ENCODE results near the gene MAN1C1.

MAN1C1 gene

GRCh38 chr1:25795211-25795610, 178.6 kb downstream of the MAN1C1 start:
- H3K27ac ChIP-seq: no peak overlapping the region
- H3K4me3 ChIP-seq (ENCODE audit: low read depth in 1 of 2, low read length in 1 of 2): no peak overlapping the region
- no peaks in the 10 kb centered on the region for H3K36me3 ChIP-seq
- no peaks in the 10 kb centered on the region for H3K9me3 ChIP-seq
- H3K4me1 ChIP-seq (ENCODE audit: control insufficient read depth in 1 of 2, insufficient read depth in 1 of 2, low read depth in 1 of 2, low read length in 1 of 2): peaks cover 3% of the 10 kb centered on the region in 2 experiments
- TF ChIP-seq CTCF (IDR thresholded peaks at IDR 0.05): no peak
- no peaks in the 10 kb centered on the region for H3K27me3 ChIP-seq

GRCh38 chr1:25795946-25796810, 179.6 kb downstream of the MAN1C1 start:
- peaks cover 10% of the 10 kb centered on the region in 2 experiments for H3K4me1 ChIP-seq (ENCODE audit: control insufficient read depth in 1 of 2, insufficient read depth in 1 of 2, low read depth in 1 of 2, low read length in 1 of 2)
- no peak overlapping the region for H3K27ac ChIP-seq

GRCh38 chr1:25796811-25797458, 180.3 kb downstream of the MAN1C1 start:
- H3K27me3 ChIP-seq: peaks cover 7% of the 10 kb centered on the region
- no peak overlapping the region for H3K27ac ChIP-seq
- no peaks in the 10 kb centered on the region for H3K36me3 ChIP-seq
- no peak overlapping the region for H3K4me3 ChIP-seq (ENCODE audit: low read depth in 1 of 2, low read length in 1 of 2)
- no peaks in the 10 kb centered on the region for H3K9me3 ChIP-seq
- TF ChIP-seq CTCF (IDR thresholded peaks at IDR 0.05): no peak
- H3K4me1 ChIP-seq (ENCODE audit: control insufficient read depth in 1 of 2, insufficient read depth in 1 of 2, low read depth in 1 of 2, low read length in 1 of 2): peaks cover 10% of the 10 kb centered on the region in 2 experiments

More at GRCh38 chr1:25795946-25796810, 179.6 kb downstream of the MAN1C1 start:
- Histone ChIP-seq H3K36me3 (no peaks in the 10 kb centered on the region), H3K27me3 (peaks cover 7% of the 10 kb centered on the region), H3K4me3 (ENCODE audit: low read depth in 1 of 2, low read length in 1 of 2) (no peak overlapping the region), H3K9me3 (no peaks in the 10 kb centered on the region)
- no peak for TF ChIP-seq CTCF (IDR thresholded peaks at IDR 0.05)

- peaks cover 10% of the 10 kb centered on the region in 2 experiments for H3K4me1 ChIP-seq (ENCODE audit: control insufficient read depth in 1 of 2, insufficient read depth in 1 of 2, low read depth in 1 of 2, low read length in 1 of 2)
- H3K36me3 ChIP-seq: no peaks in the 10 kb centered on the region
- H3K9me3 ChIP-seq: no peaks in the 10 kb centered on the region
- H3K4me3 ChIP-seq (ENCODE audit: low read depth in 1 of 2, low read length in 1 of 2): no peak overlapping the region
- H3K27ac ChIP-seq: no peak overlapping the region
- H3K27me3 ChIP-seq: peaks cover 7% of the 10 kb centered on the region
- no peak for TF ChIP-seq CTCF (IDR thresholded peaks at IDR 0.05)
These were observed 181.3 kb downstream of the MAN1C1 start for GRCh38 chr1:25797939-25798338.

- H3K27ac ChIP-seq: no peak overlapping the region
- H3K27me3 ChIP-seq: peaks cover 7% of the 10 kb centered on the region
- H3K4me3 ChIP-seq (ENCODE audit: low read depth in 1 of 2, low read length in 1 of 2): no peak overlapping the region
- no peak for TF ChIP-seq CTCF (IDR thresholded peaks at IDR 0.05)
- no peaks in the 10 kb centered on the region for H3K9me3 ChIP-seq
- no peaks in the 10 kb centered on the region for H3K36me3 ChIP-seq
- peaks cover 10% of the 10 kb centered on the region in 2 experiments for H3K4me1 ChIP-seq (ENCODE audit: control insufficient read depth in 1 of 2, insufficient read depth in 1 of 2, low read depth in 1 of 2, low read length in 1 of 2)
These were observed 182.2 kb downstream of the MAN1C1 start for GRCh38 chr1:25798666-25799351.
